ENCODE results near the gene ANKDD1A.

Gene ANKDD1A

DNA sequence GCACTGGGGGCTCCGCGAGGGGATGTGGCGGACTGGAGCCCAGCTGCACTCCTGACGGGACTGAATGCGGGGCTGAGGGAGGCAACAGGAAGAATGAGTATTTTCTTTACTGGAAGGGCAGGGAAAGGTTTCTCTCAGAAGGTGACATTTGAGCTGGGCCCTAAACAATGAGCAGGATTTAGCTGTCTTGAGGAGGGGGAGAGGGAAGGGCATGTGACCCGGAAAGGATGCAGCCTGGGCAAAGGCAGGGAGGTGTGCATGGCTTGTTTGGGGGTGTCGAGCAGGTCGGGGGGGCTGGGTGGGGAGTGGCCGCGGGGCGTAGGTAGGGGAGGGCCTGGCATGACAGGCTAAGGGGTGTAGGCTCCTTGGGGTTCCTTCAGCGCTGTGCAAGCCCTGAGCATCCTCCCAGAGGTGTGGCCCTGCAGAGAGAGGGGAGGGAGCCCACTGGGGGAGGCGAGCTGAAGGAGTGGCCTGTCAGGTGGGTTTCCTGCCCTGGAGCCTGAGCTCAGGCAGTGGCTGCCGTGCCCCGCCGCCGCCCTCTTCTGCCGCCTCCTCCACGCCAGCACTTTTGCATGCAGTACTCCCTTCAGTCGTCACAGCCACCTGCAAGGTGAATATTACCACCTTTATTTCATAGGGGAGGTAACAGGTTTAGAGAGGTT, 17.2 kb upstream of the ANKDD1A start:
- TF ChIP-seq SIN3A (IDR thresholded peaks at IDR 0.05; ENCODE audit: borderline replicate concordance, insufficient read depth, low read length) (no peak), TAF1 (IDR thresholded peaks at IDR 0.05; ENCODE audit: borderline replicate concordance, insufficient read depth, low read length) (no peak), POLR2AphosphoS5 (IDR thresholded peaks at IDR 0.05; ENCODE audit: low read depth, low read length) (no peak), FOXP2 (optimal IDR thresholded peaks at IDR 0.05; ENCODE audit: borderline replicate concordance, extremely low read depth, extremely low read length, insufficient read depth) (no peak)
- TF ChIP-seq, protein P1, sequence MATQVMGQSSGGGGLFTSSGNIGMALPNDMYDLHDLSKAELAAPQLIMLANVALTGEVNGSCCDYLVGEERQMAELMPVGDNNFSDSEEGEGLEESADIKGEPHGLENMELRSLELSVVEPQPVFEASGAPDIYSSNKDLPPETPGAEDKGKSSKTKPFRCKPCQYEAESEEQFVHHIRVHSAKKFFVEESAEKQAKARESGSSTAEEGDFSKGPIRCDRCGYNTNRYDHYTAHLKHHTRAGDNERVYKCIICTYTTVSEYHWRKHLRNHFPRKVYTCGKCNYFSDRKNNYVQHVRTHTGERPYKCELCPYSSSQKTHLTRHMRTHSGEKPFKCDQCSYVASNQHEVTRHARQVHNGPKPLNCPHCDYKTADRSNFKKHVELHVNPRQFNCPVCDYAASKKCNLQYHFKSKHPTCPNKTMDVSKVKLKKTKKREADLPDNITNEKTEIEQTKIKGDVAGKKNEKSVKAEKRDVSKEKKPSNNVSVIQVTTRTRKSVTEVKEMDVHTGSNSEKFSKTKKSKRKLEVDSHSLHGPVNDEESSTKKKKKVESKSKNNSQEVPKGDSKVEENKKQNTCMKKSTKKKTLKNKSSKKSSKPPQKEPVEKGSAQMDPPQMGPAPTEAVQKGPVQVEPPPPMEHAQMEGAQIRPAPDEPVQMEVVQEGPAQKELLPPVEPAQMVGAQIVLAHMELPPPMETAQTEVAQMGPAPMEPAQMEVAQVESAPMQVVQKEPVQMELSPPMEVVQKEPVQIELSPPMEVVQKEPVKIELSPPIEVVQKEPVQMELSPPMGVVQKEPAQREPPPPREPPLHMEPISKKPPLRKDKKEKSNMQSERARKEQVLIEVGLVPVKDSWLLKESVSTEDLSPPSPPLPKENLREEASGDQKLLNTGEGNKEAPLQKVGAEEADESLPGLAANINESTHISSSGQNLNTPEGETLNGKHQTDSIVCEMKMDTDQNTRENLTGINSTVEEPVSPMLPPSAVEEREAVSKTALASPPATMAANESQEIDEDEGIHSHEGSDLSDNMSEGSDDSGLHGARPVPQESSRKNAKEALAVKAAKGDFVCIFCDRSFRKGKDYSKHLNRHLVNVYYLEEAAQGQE (IDR thresholded peaks at IDR 0.05; ENCODE audit: insufficient read depth in 1 of 2, low read depth in 2 of 2, low read length in 2 of 2) = no peak

DNA sequence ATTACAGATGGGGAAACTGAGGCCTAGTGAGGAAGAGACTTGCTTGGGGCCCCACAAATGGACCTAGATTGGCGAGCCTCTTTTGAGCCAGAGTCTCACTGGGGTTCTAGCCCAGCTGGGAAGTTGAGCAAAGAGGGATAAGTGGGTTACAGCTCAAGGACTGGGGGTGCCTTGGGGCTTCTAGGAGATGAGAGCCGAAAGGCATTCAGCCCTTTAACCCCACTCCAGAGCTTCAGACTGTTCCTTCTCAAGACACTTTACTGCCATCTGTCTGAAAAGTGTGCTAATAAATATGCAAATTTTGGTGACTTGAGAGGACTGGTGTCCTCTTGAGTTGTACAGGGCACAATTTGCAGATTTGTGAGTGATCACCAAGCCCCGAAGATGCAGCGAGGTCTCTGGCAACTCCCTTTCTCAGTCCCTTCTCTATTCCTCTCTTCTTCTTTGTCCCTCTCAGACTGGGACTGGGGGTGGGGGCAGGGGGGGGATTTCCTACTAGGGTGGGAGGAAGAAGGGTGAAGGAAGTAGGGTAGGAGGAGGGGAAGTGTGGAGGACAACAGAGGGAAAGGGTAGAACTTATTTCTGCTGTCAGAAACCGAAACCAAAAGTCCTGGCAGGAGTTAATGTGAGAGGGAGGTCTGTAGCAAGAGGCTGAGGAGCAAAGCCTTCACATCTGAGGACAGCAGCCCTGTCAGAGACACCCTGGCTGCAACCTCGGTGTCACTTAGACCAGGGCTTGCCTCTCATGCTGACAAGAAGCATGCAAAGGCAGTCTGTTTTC, 16.2 kb upstream of the ANKDD1A start:
- no peak for TF ChIP-seq POLR2AphosphoS5 (IDR thresholded peaks at IDR 0.05; ENCODE audit: low read depth, low read length)
- TF ChIP-seq TAF1 (IDR thresholded peaks at IDR 0.05; ENCODE audit: borderline replicate concordance, insufficient read depth, low read length) = no peak
- no peak for TF ChIP-seq SIN3A (IDR thresholded peaks at IDR 0.05; ENCODE audit: borderline replicate concordance, insufficient read depth, low read length)
- TF ChIP-seq FOXP2 (optimal IDR thresholded peaks at IDR 0.05; ENCODE audit: borderline replicate concordance, extremely low read depth, extremely low read length, insufficient read depth) = no peak
- TF ChIP-seq, protein P1 (IDR thresholded peaks at IDR 0.05; ENCODE audit: insufficient read depth in 1 of 2, low read depth in 2 of 2, low read length in 2 of 2) = no peak

DNA sequence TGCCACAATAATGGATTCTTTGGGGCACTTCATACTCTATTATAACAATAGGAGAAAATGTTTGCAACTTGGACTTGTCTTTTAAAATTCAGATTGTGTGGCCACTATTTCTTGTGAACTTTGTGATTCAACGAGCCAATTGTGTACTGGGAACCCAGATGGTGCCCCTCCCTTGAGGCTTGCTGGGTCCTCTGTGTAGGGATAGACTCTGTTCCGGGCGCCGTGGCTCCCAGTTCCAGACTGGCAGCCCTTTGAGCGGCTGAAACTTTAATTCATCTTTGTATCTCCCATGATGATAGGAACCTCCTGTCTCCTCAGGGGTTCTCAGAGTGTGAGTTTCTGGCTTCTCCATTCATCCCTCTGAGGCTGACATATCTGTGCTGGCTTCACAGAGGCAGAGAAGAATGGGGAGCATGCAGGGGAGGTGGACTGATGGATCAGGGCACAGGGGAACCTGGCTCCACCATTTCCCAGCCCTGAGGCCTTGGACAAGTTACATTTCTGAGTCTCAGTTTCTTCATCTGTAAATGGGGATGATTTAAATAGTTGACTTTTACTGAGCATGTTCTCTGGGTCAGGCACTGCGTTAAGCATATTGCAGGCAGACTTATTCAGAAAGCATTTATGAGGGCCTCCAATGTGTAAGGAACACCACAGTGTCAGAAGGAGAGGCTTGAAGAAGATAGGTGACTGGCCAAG, 15.2 kb upstream of the ANKDD1A start:
- TF ChIP-seq TAF1 (IDR thresholded peaks at IDR 0.05; ENCODE audit: borderline replicate concordance, insufficient read depth, low read length) (no peak), POLR2AphosphoS5 (IDR thresholded peaks at IDR 0.05; ENCODE audit: low read depth, low read length) (no peak), FOXP2 (optimal IDR thresholded peaks at IDR 0.05; ENCODE audit: borderline replicate concordance, extremely low read depth, extremely low read length, insufficient read depth) (no peak), SIN3A (IDR thresholded peaks at IDR 0.05; ENCODE audit: borderline replicate concordance, insufficient read depth, low read length) (no peak)
- TF ChIP-seq, protein P1 (IDR thresholded peaks at IDR 0.05; ENCODE audit: insufficient read depth in 1 of 2, low read depth in 2 of 2, low read length in 2 of 2) = no peak

DNA sequence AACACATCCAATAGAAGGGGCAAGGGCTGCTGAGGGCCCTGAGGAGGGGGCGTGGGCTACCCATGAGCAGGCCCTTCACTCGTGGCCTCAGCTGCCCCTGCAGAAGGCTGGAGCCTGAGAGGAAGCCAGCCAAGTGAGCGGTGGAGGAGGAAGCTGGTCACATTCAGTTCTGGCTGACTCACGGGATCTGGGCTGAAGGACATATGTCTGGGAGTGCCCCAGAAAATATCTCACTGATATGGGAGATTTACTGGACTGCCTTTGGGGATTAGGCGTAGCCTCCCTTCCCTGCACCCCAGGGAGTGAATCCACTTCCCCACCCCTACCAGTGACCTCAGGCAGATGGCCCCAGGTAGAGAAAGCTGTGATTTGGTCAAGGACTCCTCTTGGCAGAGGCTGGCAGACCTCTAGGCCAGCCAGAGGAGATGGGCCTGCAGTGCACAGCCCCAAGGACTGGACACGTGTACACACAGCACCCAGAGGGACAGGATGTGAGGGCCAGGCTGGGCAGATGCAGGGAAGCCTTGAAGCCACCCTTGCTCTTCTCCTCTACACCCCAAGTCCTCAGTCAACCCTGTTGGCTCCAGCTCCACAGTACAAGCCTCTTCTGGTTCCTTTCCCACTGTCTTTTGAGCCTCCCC, 14.2 kb upstream of the ANKDD1A start:
- no peak for TF ChIP-seq FOXP2 (optimal IDR thresholded peaks at IDR 0.05; ENCODE audit: borderline replicate concordance, extremely low read depth, extremely low read length, insufficient read depth)
- TF ChIP-seq, protein P1 (IDR thresholded peaks at IDR 0.05; ENCODE audit: insufficient read depth in 1 of 2, low read depth in 2 of 2, low read length in 2 of 2) = no peak
- no peak for TF ChIP-seq SIN3A (IDR thresholded peaks at IDR 0.05; ENCODE audit: borderline replicate concordance, insufficient read depth, low read length)
- no peak for TF ChIP-seq POLR2AphosphoS5 (IDR thresholded peaks at IDR 0.05; ENCODE audit: low read depth, low read length)
- no peak for TF ChIP-seq TAF1 (IDR thresholded peaks at IDR 0.05; ENCODE audit: borderline replicate concordance, insufficient read depth, low read length)

Data from PFSK-1 (cell line).